Measurements from ENCODE around the gene PRKCG. TPM values are rescaled to one million over a fixed set of nuclear protein-coding genes. Genes with fewer than 3 reads are reported as not detected.

The PRKCG gene
- total RNA-seq, 3 donors from 2014 or later = 0.09 to 0.35 TPM; not detected in 1

GRCh38 chr19:53916004-53916403 lies 34.0 kb downstream of the PRKCG start:
- H3K4me3 ChIP-seq = no peak overlapping the region
- no peaks in the 10 kb centered on the region for H3K9me3 ChIP-seq
- ATAC-seq = no peak
- DNase-seq = no peak
- no peaks in the 10 kb centered on the region for H3K36me3 ChIP-seq (ENCODE audit: low read depth)
- no peaks in the 10 kb centered on the region for H3K4me1 ChIP-seq (ENCODE audit: low read depth)
- intact Hi-C loops (cut with DNase I, micrococcal nuclease) = no loop called here
- no peak for TF ChIP-seq CTCF (IDR thresholded peaks at IDR 0.05)

GRCh38 chr19:53917356-53917755 lies 35.4 kb downstream of the PRKCG start:
- Histone ChIP-seq H3K4me1 (ENCODE audit: low read depth) (no peaks in the 10 kb centered on the region), H3K4me3 (no peak overlapping the region), H3K36me3 (ENCODE audit: low read depth) (no peaks in the 10 kb centered on the region), H3K9me3 (no peaks in the 10 kb centered on the region)
- intact Hi-C loops (cut with DNase I, micrococcal nuclease) = no loop called here
- no peak for TF ChIP-seq CTCF (IDR thresholded peaks at IDR 0.05)
- ATAC-seq = no peak
- peak in 1 of 3 donors; percentile 12 for DNase-seq

GRCh38 chr19:53927739-53928138 lies 45.7 kb downstream of the PRKCG start:
- Histone ChIP-seq H3K9me3 (no peaks in the 10 kb centered on the region), H3K36me3 (ENCODE audit: low read depth) (no peaks in the 10 kb centered on the region), H3K4me1 (ENCODE audit: low read depth) (no peaks in the 10 kb centered on the region), H3K4me3 (no peak overlapping the region)
- no peak for TF ChIP-seq CTCF (IDR thresholded peaks at IDR 0.05)
- DNase-seq (peak in 1 of 3 donors; percentile 59), ATAC-seq (no peak)
- intact Hi-C loops (cut with DNase I, micrococcal nuclease) = no loop called here

- no peaks in the 10 kb centered on the region for H3K9me3 ChIP-seq
- DNase-seq (no peak), ATAC-seq (no peak)
- no peaks in the 10 kb centered on the region for H3K36me3 ChIP-seq (ENCODE audit: low read depth)
- TF ChIP-seq CTCF (IDR thresholded peaks at IDR 0.05) = no peak
- intact Hi-C loops (cut with DNase I, micrococcal nuclease) = no loop called here
- H3K4me3 ChIP-seq = no peak overlapping the region
- no peaks in the 10 kb centered on the region for H3K4me1 ChIP-seq (ENCODE audit: low read depth)
Measured at GRCh38 chr19:53936029-53936428, 54.0 kb downstream of the PRKCG start.

GRCh38 chr19:53942001-53942786 lies 60.2 kb downstream of the PRKCG start:
- Histone ChIP-seq H3K4me1 (ENCODE audit: low read depth) (no peaks in the 10 kb centered on the region), H3K4me3 (no peak overlapping the region), H3K36me3 (ENCODE audit: low read depth) (no peaks in the 10 kb centered on the region), H3K9me3 (no peaks in the 10 kb centered on the region)
- no peak for ATAC-seq
- peak in 1 of 3 donors; percentile 2 for DNase-seq
- no peak for TF ChIP-seq CTCF (IDR thresholded peaks at IDR 0.05)
- intact Hi-C loops (cut with DNase I, micrococcal nuclease) = no loop called here

Measured in mucosa of descending colon (tissue), 3 donors.